HG02759 (cell line): ENCODE results near the gene SRPX.

Experiments
- ATAC-seq: cut with Tn5 transposase; IDR thresholded peaks from one replicate; pipeline ENCODE4 v1.9.1; 2021; ENCODE audit warnings: mild to moderate bottlenecking, moderate library complexity; ENCODE audit not compliant: unreplicated experiment

SRPX gene

GRCh38 chrX:38142610-38143009 is 78.1 kb downstream of the SRPX start:
- ATAC-seq: no peak

DNA sequence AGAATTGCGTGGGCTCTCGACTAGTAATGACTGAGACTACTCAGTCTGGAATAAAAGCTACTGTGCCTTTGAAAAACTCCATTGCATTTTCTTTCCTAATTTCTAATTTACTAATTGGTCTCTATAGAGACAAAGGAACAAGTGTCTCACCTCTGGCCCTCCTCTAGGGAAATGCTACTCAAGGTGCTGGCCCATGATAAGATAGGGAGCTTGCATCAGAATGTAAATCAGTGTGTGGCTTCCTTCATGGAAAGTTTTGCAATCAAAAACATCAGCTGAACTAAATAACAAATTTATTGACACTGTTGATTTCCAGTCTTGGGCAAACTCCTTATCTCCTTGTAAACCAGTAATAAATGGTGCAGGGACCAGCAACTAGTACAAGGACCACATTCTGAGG is 81.8 kb downstream of the SRPX start:
- no peak for ATAC-seq

DNA sequence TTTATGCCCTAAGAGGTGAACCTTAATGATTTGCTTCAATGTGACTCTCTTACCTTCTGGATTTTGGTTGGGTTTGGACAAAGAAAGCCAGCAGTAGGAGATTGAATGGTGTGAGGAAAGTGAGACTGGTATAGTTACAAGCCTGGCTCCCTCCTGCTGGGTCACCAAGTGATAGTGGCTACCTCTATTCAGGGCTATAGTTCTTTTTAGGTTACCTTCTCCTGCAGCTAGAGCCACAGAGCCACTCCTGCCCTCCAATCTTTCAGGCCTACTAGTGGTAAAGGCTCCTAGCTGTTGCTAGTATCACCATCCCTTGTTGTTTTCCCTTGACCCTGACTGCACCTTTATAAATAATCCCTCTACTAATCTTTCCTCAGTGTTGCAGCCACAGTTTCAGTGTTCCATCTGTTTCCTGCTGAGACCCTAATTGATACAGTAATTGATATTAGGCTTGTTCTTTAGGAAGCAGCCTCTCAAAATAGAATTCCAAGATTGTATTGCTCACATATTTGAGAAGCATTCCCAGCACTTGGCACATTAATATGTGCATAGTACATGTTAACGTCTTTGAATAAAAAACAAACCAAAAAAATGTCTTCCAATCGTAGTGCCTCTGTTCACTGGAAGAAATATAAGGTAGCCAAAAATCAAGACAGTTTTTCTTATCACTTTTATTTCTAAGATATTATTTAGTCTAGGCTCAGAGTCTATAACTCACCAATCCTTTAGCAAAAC is 82.3 kb downstream of the SRPX start:
- no peak for ATAC-seq

DNA sequence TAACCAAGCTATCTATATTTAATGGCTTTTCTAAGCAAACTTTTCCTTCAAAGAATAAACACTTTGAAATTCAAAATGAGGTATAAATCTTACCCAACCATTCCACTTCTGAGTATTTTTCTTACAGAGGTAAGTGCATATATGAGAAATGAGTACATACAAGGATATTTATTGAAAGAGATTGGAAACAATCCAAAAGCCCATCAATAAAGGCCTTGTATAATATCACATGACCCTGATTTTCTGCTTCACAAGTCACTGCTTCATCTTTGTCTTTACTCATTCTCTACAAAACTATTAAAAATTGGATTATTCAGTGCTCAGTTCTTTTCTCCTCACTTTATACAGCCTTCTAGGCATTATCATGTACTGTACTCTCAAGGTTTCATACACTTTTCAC is 91.3 kb downstream of the SRPX start:
- ATAC-seq: no peak

GRCh38 chrX:38127961-38128360 is 92.7 kb downstream of the SRPX start:
- no peak for ATAC-seq

- ATAC-seq: no peak
Observed at GRCh38 chrX:38126179-38126578, 94.5 kb downstream of the SRPX start.

DNA sequence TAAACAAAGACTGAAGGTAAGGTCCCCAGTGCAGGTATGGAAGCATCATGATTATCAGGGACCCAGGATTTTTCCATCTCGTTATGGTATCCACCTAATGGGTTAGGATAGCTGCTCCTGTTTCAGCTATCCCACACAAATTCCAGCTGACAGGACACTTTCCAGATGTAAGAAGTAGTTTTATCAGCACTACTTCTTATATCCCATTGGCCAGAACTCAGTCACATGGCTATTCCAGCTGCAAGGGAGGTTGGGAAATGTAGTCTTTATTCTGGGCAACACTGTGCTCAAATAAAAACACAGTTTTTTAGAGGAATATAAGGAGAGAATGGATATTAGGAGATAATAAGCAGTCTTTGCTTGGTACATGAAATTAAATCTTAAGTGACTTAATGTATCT is 96.7 kb downstream of the SRPX start:
- ATAC-seq: no peak

DNA sequence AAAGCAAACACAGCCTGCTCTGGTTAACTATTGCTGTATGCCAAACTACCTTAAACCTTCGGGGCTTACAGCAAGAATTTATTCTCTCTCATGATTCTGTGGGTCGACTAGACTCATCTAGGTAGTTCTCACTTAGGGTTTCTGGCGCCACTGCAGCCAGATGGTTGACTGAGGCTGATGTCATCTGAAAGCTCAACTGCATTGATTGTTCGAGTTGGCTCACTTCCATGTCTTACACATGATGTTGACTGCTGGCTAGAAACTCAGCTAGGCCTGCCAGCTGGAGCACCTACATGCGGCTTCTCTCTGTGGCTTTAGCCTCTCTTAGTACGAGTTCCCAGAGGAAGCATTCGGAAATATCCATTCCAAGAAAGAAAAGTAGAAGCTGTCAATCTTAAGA is 103.2 kb downstream of the SRPX start:
- ATAC-seq: no peak

DNA sequence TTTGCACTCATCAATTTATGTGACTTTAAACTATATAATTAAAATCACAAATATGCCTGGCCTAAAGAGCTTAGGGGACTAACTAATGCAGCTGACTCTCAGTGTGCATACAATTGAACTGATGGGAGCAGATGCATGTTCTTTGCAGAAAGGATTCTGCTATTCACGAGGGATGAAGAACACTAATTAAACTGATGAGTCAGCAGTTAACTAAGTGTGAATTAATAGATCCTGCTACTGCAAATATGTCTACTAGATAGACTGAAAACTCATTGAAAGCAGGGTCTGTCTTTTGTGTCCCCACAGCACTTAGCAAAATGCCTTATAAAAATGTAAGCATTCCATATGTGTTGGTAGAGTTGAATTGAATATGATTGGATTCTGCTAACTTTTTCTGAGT is 104.0 kb downstream of the SRPX start:
- ATAC-seq: no peak

- no peak for ATAC-seq
Observed at GRCh38 chrX:38112566-38112965, 108.1 kb downstream of the SRPX start.

DNA sequence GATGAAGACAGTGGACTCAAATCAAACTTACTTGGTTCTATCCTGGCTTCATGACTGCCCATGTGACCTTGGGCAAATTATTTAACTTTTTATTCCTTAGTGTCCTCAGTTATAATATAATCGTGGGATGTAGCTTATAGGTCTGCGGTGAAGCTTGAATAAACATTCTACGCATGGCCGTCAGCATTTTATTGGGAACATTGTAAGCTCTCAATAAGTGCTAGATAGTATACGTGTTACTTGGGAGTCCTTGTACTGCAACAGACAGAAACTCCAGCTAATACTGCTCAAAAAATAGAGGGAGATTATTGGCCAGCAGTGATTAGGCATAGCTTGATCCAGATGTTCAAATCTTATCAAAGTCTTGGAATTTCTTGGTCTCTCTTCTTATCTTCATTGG is 109.5 kb downstream of the SRPX start:
- ATAC-seq: no peak

GRCh38 chrX:38110231-38110630 is 110.4 kb downstream of the SRPX start:
- no peak for ATAC-seq

GRCh38 chrX:38109042-38109898 is 111.4 kb downstream of the SRPX start:
- no peak for ATAC-seq

DNA sequence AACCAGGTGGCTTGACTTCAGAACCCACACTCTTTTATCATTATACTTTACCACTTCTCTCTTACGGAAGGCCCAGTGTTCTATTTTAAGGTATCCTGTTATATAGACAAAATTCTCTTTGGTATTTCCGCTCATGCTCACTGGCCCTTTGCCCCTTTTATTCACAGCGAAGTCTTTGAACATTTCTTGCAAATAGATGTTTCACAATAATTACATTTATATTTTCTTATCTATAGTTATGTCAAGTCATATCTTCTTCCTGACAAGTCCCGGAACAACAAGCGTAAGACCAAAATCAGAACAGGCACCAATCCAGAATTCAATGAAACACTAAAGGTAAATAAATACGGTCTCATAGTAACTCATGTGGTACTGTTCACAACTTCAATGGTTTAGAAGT is 112.3 kb downstream of the SRPX start:
- no peak for ATAC-seq

GRCh38 chrX:38106991-38107655 is 113.5 kb downstream of the SRPX start:
- no peak for ATAC-seq

GRCh38 chrX:38105216-38105725 is 115.4 kb downstream of the SRPX start:
- ATAC-seq: no peak

DNA sequence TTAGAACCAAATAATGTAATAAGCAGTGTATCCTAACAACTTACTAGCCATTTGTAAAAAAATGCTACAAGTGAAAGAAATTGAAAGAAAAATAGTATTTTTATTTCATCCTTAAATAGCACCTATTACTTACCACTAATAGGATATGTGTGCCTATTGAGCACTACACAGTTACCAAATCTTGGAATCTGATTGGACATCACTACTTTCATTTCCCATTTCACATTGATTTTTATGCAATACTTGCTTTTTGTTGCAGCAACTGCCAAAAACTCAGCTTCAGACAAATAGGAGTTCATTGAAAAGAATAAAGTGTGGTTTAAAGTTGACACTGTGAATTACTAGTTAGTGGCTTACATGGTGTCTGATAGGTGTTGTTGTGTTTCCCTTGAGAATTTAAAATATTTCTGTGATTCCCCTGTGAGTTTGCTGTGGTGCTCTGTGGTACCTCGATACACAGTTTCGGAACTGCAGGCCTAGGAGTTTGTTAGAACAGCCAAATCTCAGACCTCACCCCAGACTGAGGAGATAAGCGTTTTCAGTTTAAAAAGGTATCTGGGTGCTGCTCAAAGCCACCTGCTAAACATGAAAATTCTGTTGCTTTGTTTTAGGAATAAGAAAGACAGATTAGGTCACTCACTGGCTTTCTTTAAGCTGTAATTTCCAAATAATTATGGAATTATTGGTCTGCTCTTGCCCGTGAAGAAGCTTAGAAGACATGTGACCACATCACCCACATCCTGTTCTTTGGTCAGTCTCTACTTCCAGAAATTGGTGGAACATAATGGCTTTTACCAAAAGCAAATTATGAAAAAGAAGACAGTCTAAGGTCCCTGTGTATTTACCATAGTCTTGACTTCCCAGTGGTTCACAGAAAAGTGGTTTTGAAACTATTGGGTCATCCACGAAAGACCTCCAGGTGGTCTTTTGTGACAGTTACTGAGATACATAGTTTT is 116.5 kb downstream of the SRPX start:
- ATAC-seq: no peak

GRCh38 chrX:38102875-38103274 is 117.8 kb downstream of the SRPX start:
- ATAC-seq: no peak

DNA sequence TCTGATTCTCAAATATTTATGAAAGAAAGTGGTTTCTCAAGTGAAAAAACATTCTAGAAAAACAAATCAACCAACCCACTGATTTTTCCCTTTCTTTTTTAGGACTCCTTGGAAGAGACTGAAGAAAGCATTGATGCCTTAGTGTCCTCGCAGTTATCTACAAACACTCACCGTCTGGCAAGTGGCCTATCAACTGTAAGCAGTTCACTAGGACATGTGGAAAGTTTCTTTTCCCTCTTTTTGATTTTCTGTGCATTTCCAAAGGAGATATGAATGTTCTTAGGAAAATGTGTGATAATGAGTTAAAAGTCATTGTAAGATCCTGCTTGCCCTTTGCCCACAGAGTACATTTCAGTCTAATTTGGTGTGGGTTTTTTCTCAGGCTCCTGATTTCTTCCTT is 118.4 kb downstream of the SRPX start:
- no peak for ATAC-seq

GRCh38 chrX:38099688-38100087 is 121.0 kb downstream of the SRPX start:
- no peak for ATAC-seq
